Suppressor macrophage (primary cell): ENCODE measurements around the gene C14orf119.
A peak's percentile ranks its signal among the peaks of the same experiment; 100 is the strongest.
"Not testable (repeated sequence)": the region's sequence is repeated elsewhere in the genome, so short reads cannot be mapped to it uniquely, and the experiment has no call there.

Experiments
- DNase-seq, 4 experiments: peaks; one replicate each; pipeline ENCODE4 v3.0.0-alpha.2; 2020 to 2022

Gene C14orf119

GRCh38 chr14:23089498-23090253 is 5.6 kb upstream of the C14orf119 start:
- no peak for DNase-seq

- no peak for DNase-seq
Observed at GRCh38 chr14:23090254-23090636, 5.1 kb upstream of the C14orf119 start.

DNA sequence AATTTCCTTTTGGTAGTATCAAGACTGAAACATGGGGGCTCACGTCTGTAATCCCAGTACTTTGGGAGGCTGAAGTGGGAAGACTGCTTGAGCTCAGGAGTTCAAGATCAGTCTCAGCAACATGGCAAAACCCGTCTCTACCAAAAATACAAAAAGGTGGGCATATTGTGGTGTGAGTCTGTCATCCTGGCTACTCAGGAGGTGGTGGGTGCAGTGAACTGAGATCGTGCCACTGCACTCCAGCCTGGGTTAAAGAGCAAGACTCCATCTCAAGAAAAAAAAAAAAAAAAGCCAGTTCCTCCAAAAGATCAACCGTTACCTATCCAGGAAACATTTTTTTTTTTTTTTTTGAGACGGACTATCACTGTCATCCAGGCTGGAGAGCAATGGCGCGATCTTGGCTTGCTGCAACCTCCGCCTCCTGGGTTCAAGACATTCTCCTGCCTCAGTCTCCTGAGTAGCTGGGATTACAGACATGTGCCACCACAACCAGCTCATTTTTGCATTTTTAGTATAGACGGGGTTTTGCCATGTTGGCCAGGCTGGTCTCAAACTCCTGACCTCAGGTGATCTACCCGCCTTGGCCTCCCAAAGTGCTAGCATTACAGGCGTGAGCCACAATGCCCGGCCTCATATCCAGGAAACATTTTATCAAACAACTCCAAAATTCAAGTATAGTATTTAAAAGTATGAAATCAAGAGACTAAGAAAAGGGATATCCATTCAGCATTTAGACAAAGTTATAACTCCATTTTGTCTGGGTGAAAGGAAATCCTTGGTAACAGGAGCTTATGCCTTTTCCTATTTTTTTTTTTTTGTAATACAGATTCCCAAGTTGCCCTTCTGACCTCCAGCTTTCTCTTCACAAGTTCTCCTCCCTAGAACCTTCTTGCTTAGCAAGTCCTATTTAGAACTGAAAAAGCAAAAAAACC is 3.7 kb upstream of the C14orf119 start:
- no peak for DNase-seq

DNA sequence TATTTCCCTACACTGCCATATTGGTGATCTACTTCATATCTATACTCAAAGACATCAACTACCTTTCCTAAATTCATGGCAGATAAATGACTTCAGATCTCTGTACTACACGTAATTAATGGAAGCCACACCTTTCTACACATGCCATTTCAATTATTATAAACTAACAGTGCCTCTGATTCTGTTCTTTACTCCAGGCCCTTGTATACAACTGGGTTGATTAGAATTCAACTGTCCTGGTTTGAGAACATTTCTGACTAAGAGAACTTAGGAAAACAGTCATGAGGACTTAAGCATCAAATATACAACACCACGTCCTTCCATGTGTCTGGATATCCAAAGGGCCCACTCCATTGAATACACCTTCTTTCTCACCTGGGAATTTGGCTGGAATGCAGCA is 2.2 kb upstream of the C14orf119 start:
- DNase-seq = no peak

DNA sequence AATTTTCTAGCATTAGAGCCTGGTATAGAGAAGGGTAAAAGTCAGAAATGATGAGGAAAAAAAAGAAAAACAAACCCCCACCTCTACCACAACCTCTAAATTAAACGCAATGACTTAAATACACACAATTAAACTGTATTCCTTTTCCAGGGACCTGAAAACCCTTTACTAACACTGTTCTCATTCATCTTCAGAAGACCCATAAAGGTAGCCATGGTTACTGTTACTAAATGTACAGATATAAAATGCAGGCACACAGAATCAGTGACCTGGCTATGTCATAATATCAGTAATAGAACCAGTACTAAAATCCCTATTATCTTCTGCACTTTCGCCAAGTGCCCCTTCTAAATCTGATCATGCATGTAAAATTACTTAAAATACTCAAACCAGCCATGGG is 1.8 kb upstream of the C14orf119 start:
- no peak for DNase-seq

DNA sequence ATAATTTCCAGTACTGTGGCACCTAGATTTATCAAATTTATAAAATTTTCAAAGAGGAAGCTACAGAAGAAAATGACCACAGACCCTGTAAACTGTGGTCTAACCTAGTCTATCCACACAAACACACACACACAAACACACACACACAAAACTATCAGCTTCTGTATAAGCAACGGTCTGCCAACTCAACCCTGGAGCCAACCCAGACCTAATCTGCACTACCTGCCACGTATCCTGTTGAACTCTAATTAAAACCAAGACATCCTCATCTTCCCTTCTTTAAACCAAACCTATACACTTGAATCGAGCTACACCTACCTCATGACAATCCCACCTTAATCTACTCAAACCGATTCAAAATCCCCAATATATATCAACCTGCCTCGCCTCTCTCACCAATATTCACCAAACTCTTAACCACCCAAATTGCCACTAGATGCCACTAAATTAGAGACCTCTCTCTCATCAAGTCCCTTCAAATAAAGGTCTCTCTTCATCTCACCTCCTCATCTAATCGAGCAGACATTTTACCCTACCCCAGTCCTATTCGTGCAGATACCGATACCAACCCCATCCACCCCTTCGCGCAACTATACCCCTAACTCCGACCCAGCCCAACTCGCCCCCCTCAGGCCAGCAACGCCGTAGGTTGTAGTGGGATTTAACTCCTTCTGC is 1.2 kb upstream of the C14orf119 start:
- DNase-seq = no peak

GRCh38 chr14:23094666-23095195 is 574 bp upstream of the C14orf119 start, which contains the start of gene ACIN1:
Gene ACIN1, minus strand, starts transcription at chr14:23095136. Its CDS starts 24 bp downstream, at chr14:23095112.
- peak; percentile 71 to 90 (median 82) for DNase-seq

GRCh38 chr14:23097786-23098185 is 2.5 kb downstream of the C14orf119 start:
- DNase-seq = no peak

GRCh38 chr14:23099212-23099861 is 4.0 kb downstream of the C14orf119 start:
- no peak for DNase-seq

GRCh38 chr14:23101213-23101970 is 6.1 kb downstream of the C14orf119 start:
- no peak for DNase-seq

GRCh38 chr14:23101986-23102625 is 6.8 kb downstream of the C14orf119 start:
- no peak for DNase-seq

- no peak for DNase-seq
Observed at GRCh38 chr14:23102801-23103200, 7.5 kb downstream of the C14orf119 start.

- DNase-seq = no peak
Observed at GRCh38 chr14:23103581-23103980, 8.3 kb downstream of the C14orf119 start.

DNA sequence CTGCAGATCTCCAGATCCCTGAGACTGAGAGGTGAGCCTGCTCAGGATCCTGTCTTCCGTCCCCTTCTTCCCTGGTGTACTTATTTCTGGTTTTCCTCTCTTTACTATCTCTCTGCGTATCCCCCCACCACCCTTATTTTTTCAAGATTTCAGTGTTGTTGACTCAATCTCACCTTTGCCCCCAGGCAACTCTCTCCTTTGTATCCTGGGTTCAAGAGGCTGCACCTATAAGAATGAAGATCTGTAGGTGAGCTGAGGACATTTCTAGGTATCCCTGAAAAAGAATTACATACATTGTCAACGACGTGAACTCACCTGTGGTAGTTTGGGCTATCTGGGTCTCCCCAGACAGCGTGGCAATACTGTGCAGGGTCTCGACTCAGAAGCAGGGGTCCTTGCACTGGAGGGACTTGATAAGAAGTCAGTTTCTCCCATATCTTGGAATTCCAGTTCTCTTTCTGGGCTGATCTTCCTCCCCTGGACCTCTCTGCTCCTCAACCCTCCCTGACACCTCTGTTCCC is 8.8 kb downstream of the C14orf119 start:
- DNase-seq = no peak

DNA sequence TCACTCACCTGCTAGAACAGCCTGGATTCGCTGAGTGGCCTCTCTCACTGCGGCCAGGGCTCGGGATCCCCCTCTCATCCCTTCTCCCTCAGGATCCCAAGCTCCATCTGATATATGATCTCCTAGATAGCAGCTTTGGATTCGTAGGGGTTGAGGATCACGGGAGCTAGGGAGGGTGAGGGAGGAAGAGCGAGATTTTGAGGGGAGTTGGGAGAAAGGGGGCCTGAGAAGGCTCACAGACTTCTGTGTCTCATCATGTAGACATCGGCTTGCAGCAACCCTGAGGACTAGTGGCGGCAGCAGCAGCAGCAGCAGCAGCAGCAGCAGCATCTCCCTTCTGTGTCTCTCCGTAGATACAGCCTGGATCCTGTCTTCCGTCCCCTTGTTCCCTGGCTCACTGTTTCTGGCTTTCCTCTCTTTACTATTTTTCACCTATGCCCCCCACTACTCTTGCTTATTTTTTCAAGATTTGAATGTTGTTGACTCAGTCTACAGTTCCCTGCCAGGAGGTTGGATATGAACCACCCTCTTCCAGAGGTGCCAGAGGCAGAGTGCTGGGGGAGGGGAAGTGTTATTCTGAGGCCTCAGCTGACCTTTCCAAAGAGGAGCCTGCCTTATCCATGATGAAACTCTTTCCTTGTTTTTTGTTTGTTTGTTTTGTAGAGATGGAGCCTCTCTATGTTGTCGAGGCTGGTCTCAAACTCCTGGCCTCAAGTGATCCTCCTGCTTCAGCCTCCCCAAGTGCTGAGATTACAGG is 9.5 kb downstream of the C14orf119 start, which contains the start of gene CIROP:
Gene CIROP, minus strand, starts transcription at position 399 of the 757 bp plus-strand sequence. Its CDS starts 69 bp downstream, at position 330.
- DNase-seq = peak in 1 of 4 experiments; percentile 27

DNA sequence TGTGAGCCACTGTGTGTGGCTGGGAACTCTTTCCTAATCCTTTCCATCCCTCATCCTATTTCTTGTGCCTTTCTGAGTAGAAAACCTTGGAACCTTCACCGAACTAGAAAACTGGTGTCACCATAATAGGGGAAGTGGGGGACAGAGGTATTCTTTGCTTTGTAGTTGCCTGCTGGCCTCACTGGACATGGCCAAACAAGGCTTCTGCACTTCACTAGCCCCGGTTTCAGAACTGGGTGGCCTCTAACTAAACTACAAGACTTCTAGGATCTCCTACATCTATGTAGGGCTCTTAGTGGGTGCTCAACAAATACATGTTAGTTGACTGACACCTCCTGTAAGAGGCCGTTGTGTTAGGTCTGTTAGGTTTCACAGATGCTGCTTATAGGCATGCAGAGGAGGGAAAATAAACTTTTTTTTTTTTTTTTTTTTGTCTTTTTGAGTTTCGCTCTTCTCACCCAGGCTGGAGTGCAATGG is 10.1 kb downstream of the C14orf119 start:
- DNase-seq = no peak

DNA sequence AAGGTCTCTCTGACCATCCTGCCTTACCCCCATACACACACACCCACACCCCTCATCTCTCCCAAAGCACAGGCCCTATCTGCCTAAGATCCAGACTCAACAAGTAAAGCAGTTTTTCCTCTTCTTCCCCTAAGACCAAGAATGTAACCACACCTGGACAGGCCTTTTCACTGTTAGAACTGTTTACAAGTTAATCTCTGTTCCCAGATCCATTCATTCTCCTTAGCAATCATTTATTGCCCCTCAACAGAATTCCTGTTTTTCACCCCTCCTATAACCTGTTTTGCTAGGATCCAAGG is 11.4 kb downstream of the C14orf119 start:
- DNase-seq = no peak

- not testable (repeated sequence) for DNase-seq
Observed at GRCh38 chr14:23107620-23108019, 12.3 kb downstream of the C14orf119 start.

DNA sequence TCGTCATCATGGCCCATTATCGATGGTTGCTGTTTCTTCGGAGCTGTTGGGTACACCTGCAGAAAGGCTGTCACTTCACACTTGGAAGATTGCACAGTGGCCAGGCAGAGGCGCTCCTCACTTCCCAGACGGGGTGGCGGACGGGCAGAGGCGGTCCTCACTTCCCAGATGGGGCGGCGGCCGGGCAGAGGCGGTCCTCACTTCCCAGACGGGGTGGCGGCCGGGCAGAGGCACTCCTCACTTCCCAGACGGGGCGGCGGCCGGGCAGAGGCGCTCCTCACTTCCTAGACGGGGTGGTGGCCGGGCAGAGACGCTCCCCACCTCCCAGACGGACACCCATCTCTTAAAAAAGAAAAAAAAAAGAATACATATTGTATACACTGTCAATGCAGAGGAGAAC is 12.9 kb downstream of the C14orf119 start:
- not testable (repeated sequence) for DNase-seq

GRCh38 chr14:23109769-23110168 is 14.5 kb downstream of the C14orf119 start:
- DNase-seq = no peak
